IMR-90 (cell line): ENCODE data around the gene PLA2G4D. TPM values are rescaled to one million over a fixed set of nuclear protein-coding genes. Genes with fewer than 3 reads are reported as not detected.

Experiments used
- ATAC-seq: fragments of 200-7000 bp; cut with Tn5 transposase; 2 replicates; pipeline ENCODE4 v1.9.1; 2020; ENCODE audit warnings: low read depth, mild to moderate bottlenecking, moderate library complexity
- BruUV-seq: library from RNA; stranded (reverse); fragments of 400-500 nt; replicated peaks from 2 replicates; lab custom pipeline; 2021; lab: Mats Ljungman, UMichigan
- CTCF ChIA-PET: fragments of 300-600 bp; formaldehyde crosslinking; extraction: SDS; loops from one replicate; lab custom pipeline; 2021; ENCODE audit warnings: antibody characterized with exemption; lab: Yijun Ruan, JAX
- POLR2A ChIA-PET: fragments of 300-600 bp; sonication (Branson Sonifier 250); formaldehyde crosslinking; loops from one replicate; lab custom pipeline; 2022; ENCODE audit warnings: antibody characterized with exemption; ENCODE audit not compliant: unreplicated experiment; lab: Charles Lee
- DNase-seq: peaks from one replicate; pipeline ENCODE4 v3.0.0; 2013
- H2AFZ ChIP-seq: replicated peaks from 2 replicates; pipeline ENCODE3; 2013; ENCODE audit warnings: low read length, mild to moderate bottlenecking; ENCODE audit not compliant: poor library complexity
- H2AK5ac ChIP-seq: 2 replicates; pipeline ENCODE4 v1.6.1; 2013; ENCODE audit warnings: low read depth, low read length, inconsistent platforms
- H2AK9ac ChIP-seq: replicated peaks from 2 replicates; pipeline ENCODE3; 2013; ENCODE audit warnings: mild to moderate bottlenecking, low read depth, low read length, moderate library complexity; ENCODE audit not compliant: poor library complexity
- H2BK120ac ChIP-seq: 2 replicates; pipeline ENCODE4 v1.6.1; 2013; ENCODE audit warnings: low read depth, low read length, inconsistent platforms
- H2BK15ac ChIP-seq: 3 replicates; pipeline ENCODE4 v1.6.1; 2013; ENCODE audit warnings: low read depth, low read length, inconsistent platforms
- H2BK20ac ChIP-seq: 2 replicates; pipeline ENCODE4 v1.6.1; 2013; ENCODE audit warnings: low read depth, mild to moderate bottlenecking, inconsistent platforms, low read length, moderate library complexity
- H2BK5ac ChIP-seq: 2 replicates; pipeline ENCODE4 v1.6.1; 2013; ENCODE audit warnings: mild to moderate bottlenecking, low read depth, low read length, inconsistent platforms; ENCODE audit not compliant: poor library complexity, severe bottlenecking
- H3K14ac ChIP-seq: replicated peaks from 2 replicates; pipeline ENCODE4 v1.6.1; 2013; ENCODE audit warnings: low read depth, low read length, inconsistent platforms
- H3K18ac ChIP-seq: 2 replicates; pipeline ENCODE4 v1.6.1; 2013; ENCODE audit warnings: low read depth, low read length, control low read depth
- H3K23ac ChIP-seq: 2 replicates; pipeline ENCODE4 v1.6.1; 2013; ENCODE audit warnings: low read depth, low read length, inconsistent platforms
- H3K27ac ChIP-seq: 2 replicates; pipeline ENCODE4 v1.5.1; 2013; ENCODE audit warnings: mild to moderate bottlenecking, control low read depth, low read length; ENCODE audit not compliant: insufficient read depth
- H3K27me3 ChIP-seq: 2 replicates; pipeline ENCODE4 v1.6.1; 2013; ENCODE audit warnings: low read length; ENCODE audit not compliant: control insufficient read depth, insufficient read depth
- H3K36me3 ChIP-seq: 2 replicates; pipeline ENCODE4 v1.6.1; 2013; ENCODE audit warnings: low read length, mixed read lengths; ENCODE audit not compliant: control insufficient read depth, insufficient read depth
- H3K4ac ChIP-seq: 2 replicates; pipeline ENCODE4 v1.6.1; 2013; ENCODE audit warnings: low read depth, low read length, inconsistent platforms
- H3K4me1 ChIP-seq: 2 replicates; pipeline ENCODE4 v1.6.1; 2013; ENCODE audit warnings: low read length, mixed read lengths; ENCODE audit not compliant: control insufficient read depth, insufficient read depth
- H3K4me2 ChIP-seq: 2 replicates; pipeline ENCODE4 v1.6.1; 2013; ENCODE audit warnings: low read depth, mild to moderate bottlenecking, control low read depth, low read length, moderate library complexity
- H3K4me3 ChIP-seq: 2 replicates; pipeline ENCODE4 v1.5.1; 2013; ENCODE audit warnings: low read depth, mild to moderate bottlenecking, control low read depth, low read length, moderate library complexity; ENCODE audit not compliant: insufficient read depth
- H3K56ac ChIP-seq: 2 replicates; pipeline ENCODE4 v1.6.1; 2013; ENCODE audit warnings: low read length, inconsistent platforms; ENCODE audit not compliant: insufficient read depth; ENCODE audit errors: extremely low read depth
- H3K79me1 ChIP-seq, 2 experiments: 2 replicates each; pipeline ENCODE4 v1.6.1; 2013; ENCODE audit warnings: low read length in 2 of 2, inconsistent platforms in 1 of 2, low read depth in 1 of 2
- H3K9ac ChIP-seq: 2 replicates; pipeline ENCODE4 v1.6.1; 2013; ENCODE audit warnings: low read depth, low read length, control low read depth
- H3K9me1 ChIP-seq: 2 replicates; pipeline ENCODE4 v1.6.1; 2013; ENCODE audit warnings: low read length, inconsistent platforms; ENCODE audit not compliant: insufficient read depth
- H3K9me3 ChIP-seq: 2 replicates; pipeline ENCODE4 v1.6.1; 2013; ENCODE audit warnings: low read length; ENCODE audit not compliant: control insufficient read depth, insufficient read depth
- H4K20me1 ChIP-seq: 2 replicates; pipeline ENCODE4 v1.6.1; 2013; ENCODE audit warnings: low read length, inconsistent platforms; ENCODE audit not compliant: insufficient read depth
- H4K5ac ChIP-seq: 2 replicates; pipeline ENCODE4 v1.6.1; 2013; ENCODE audit warnings: mild to moderate bottlenecking, low read depth, low read length, control low read depth
- H4K8ac ChIP-seq, 2 experiments: 2 replicates each; pipeline ENCODE4 v1.6.1; 2013; ENCODE audit warnings: low read depth in 2 of 2, low read length in 2 of 2, control low read depth in 1 of 2, inconsistent platforms in 1 of 2
- H4K91ac ChIP-seq: 2 replicates; pipeline ENCODE4 v1.6.1; 2013; ENCODE audit warnings: low read depth, low read length, inconsistent platforms; ENCODE audit not compliant: insufficient read depth
- CEBPB ChIP-seq: IDR thresholded peaks from 2 replicates; pipeline ENCODE4 v1.6.1; 2012; ENCODE audit warnings: low read depth, low read length, improper control_type of control experiment
- CHD1 ChIP-seq: IDR thresholded peaks from 2 replicates; pipeline ENCODE4 v1.6.1; 2012; ENCODE audit warnings: low read depth, low read length, improper control_type of control experiment
- FOS ChIP-seq: fragments of 150-350 bp; IDR thresholded peaks from 2 replicates; pipeline ENCODE4 v1.6.1; 2016; ENCODE audit warnings: low read depth, low read length
- MAFK ChIP-seq: IDR thresholded peaks from 2 replicates; pipeline ENCODE4 v1.6.1; 2012; ENCODE audit warnings: low read depth, low read length, improper control_type of control experiment
- MAZ ChIP-seq: IDR thresholded peaks from 2 replicates; pipeline ENCODE4 v1.6.1; 2012; ENCODE audit warnings: low read depth, mild to moderate bottlenecking, low read length, improper control_type of control experiment, moderate library complexity, borderline replicate concordance
- MXI1 ChIP-seq: IDR thresholded peaks from 2 replicates; pipeline ENCODE4 v1.6.1; 2012; ENCODE audit warnings: low read depth, mild to moderate bottlenecking, low read length, moderate library complexity, borderline replicate concordance
- NFE2L2 ChIP-seq: fragments of 150-350 bp; IDR thresholded peaks from 2 replicates; pipeline ENCODE4 v1.6.1; 2016; ENCODE audit warnings: low read depth, mild to moderate bottlenecking, low read length
- POLR2A ChIP-seq: IDR thresholded peaks from 2 replicates; pipeline ENCODE4 v1.6.1; 2012; ENCODE audit warnings: mild to moderate bottlenecking, low read depth, low read length
- RAD21 ChIP-seq: IDR thresholded peaks from 2 replicates; pipeline ENCODE4 v1.6.1; 2012; ENCODE audit warnings: low read length, improper control_type of control experiment
- RCOR1 ChIP-seq: IDR thresholded peaks from 2 replicates; pipeline ENCODE4 v1.6.1; 2012; ENCODE audit warnings: mild to moderate bottlenecking, low read length, improper control_type of control experiment; ENCODE audit not compliant: insufficient replicate concordance
- RFX5 ChIP-seq: IDR thresholded peaks from 2 replicates; pipeline ENCODE4 v1.8.0; 2012; ENCODE audit warnings: low read depth, mild to moderate bottlenecking, low read length, moderate library complexity
- SMC3 ChIP-seq: fragments of 150-350 bp; IDR thresholded peaks from 2 replicates; pipeline ENCODE4 v1.6.1; 2016; ENCODE audit warnings: low read depth, mild to moderate bottlenecking, antibody characterized with exemption, low read length, moderate library complexity
- USF2 ChIP-seq: fragments of 150-350 bp; IDR thresholded peaks from 2 replicates; pipeline ENCODE4 v1.6.1; 2017; ENCODE audit warnings: mild to moderate bottlenecking, antibody characterized with exemption, low read length, low read depth
- WGBS, 2 experiments: methylation state at CpG; one replicate each; pipeline versions ENCODE4 v1.1.5 to v1.1.7; 2013; ENCODE audit warnings: missing lambda C conversion rate in 2 of 2; ENCODE audit not compliant: insufficient read length in 1 of 2; ENCODE audit errors: extremely low coverage in 2 of 2; 5-methylcytosine and 5-hydroxymethylcytosine counted together
- dilution Hi-C: fragments of 300-500 bp; cut with HindIII; formaldehyde crosslinking; loops from one replicate; pipeline ENCODE4 v1.14.3; 2018; ENCODE audit warnings: low sequenced_read_pairs; ENCODE audit not compliant: unreplicated experiment
- in situ Hi-C: fragments of 300-500 bp; cut with MboI; formaldehyde crosslinking; loops from 3 replicates; pipeline ENCODE4 v1.14.3; 2019; ENCODE audit warnings: low sequenced_read_pairs, inconsistent platforms, mixed read lengths
- intact Hi-C: fragments of 100-400 bp; cut with micrococcal nuclease; formaldehyde crosslinking; loops from 2 replicates; pipeline ENCODE4 v1.10.0; 2022
- polyA plus RNA-seq, 3 experiments: library from polyadenylated mRNA; depleted of rRNA; stranded (reverse); fragments of >200 nt; gene quantifications; 2 replicates each; pipeline ENCODE4 v1.2.3, GENCODE V29; 2012; ENCODE audit warnings: low replicate concordance in 1 of 3
- total RNA-seq: library from RNA; depleted of rRNA; stranded (reverse); fragments of >200 nt; gene quantifications from 2 replicates; pipeline ENCODE4 v1.2.3, GENCODE V29; 2012
- TF ChIP-seq, protein P1 (sequence below): conservative IDR thresholded peaks from 2 replicates; pipeline ENCODE4 v1.5.1; 2012; ENCODE audit warnings: mild to moderate bottlenecking, low read depth, low read length, improper control_type of control experiment

Gene PLA2G4D
- total and polyA plus RNA-seq, 2 of the 4 experiments (the other 2 are of a cell fraction): not detected

- dilution Hi-C loops: no loop called here
- ATAC-seq: peak; percentile 94
- no peak overlapping the region for H2BK20ac ChIP-seq
Measured at GRCh38 chr15:42056934-42057798, 37.2 kb downstream of the PLA2G4D start.

More at GRCh38 chr15:42056934-42057798, 37.2 kb downstream of the PLA2G4D start:
- intact Hi-C loops: loop anchor here (5.0 kb wide), 1 partner anchor 125 kb away; no protein-coding TSS in a partner anchor
- H3K9ac ChIP-seq: no peak overlapping the region
- no peaks in the 10 kb centered on the region for H3K79me1 ChIP-seq
- H3K56ac ChIP-seq: no peak overlapping the region
- H4K8ac ChIP-seq: no peak overlapping the region
- no peaks in the 10 kb centered on the region for H3K4me1 ChIP-seq
- TF ChIP-seq RCOR1 (no peak), USF2 (no peak), NFE2L2 (no peak), MAZ (no peak), CHD1 (no peak), CEBPB (peak; percentile 91), POLR2A (no peak), RFX5 (no peak), RAD21 (peak; percentile 48), MAFK (no peak), SMC3 (peak; percentile 52), MXI1 (no peak), FOS (no peak)
- TF ChIP-seq, protein P1, sequence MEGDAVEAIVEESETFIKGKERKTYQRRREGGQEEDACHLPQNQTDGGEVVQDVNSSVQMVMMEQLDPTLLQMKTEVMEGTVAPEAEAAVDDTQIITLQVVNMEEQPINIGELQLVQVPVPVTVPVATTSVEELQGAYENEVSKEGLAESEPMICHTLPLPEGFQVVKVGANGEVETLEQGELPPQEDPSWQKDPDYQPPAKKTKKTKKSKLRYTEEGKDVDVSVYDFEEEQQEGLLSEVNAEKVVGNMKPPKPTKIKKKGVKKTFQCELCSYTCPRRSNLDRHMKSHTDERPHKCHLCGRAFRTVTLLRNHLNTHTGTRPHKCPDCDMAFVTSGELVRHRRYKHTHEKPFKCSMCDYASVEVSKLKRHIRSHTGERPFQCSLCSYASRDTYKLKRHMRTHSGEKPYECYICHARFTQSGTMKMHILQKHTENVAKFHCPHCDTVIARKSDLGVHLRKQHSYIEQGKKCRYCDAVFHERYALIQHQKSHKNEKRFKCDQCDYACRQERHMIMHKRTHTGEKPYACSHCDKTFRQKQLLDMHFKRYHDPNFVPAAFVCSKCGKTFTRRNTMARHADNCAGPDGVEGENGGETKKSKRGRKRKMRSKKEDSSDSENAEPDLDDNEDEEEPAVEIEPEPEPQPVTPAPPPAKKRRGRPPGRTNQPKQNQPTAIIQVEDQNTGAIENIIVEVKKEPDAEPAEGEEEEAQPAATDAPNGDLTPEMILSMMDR: peak; percentile 52
- peak overlapping the region; percentile 75 for H3K4me2 ChIP-seq
- H2BK120ac ChIP-seq: no peak overlapping the region
- H2AK9ac ChIP-seq: no peak overlapping the region
- no peak overlapping the region for H3K14ac ChIP-seq
- H4K91ac ChIP-seq: no peak overlapping the region
- peak overlapping the region; percentile 3; the same call in 1 of the 2 replicates for H3K4me3 ChIP-seq
- H3K9me3 ChIP-seq: no peaks in the 10 kb centered on the region
- H3K9me1 ChIP-seq: no peaks in the 10 kb centered on the region; the same call in 1 of the 2 replicates
- H3K4ac ChIP-seq: no peak overlapping the region
- no peak overlapping the region for H2BK5ac ChIP-seq
- no peak overlapping the region for H2BK15ac ChIP-seq
- H2AK5ac ChIP-seq: no peak overlapping the region
- 26% methylated on average over 26 of the region's 37 CpGs; no CpG with 5 or more reads in 1 of the 2 experiments for WGBS, 2 experiments
- no peak overlapping the region for H3K27ac ChIP-seq
- H3K23ac ChIP-seq: no peak overlapping the region
- POLR2A ChIA-PET: no interaction called here
- no peak overlapping the region for H4K5ac ChIP-seq
- in situ Hi-C loops: no loop called here
- CTCF ChIA-PET: no interaction called here
- no peak overlapping the region for H3K18ac ChIP-seq
- DNase-seq: peak; percentile 62
- BruUV-seq: no TSS peak
- H3K27me3 ChIP-seq: peaks cover 42% of the 10 kb centered on the region
- peak overlapping the region; percentile 88 for H2AFZ ChIP-seq
- peaks cover 5% of the 10 kb centered on the region; the same call in 1 of the 2 replicates for H4K20me1 ChIP-seq
- H3K36me3 ChIP-seq: no peaks in the 10 kb centered on the region
